ENCODE measurements around the gene STMN1.

Gene STMN1

GRCh38 chr1:25888426-25888987, 17.7 kb downstream of the STMN1 start:
- no peak for TF ChIP-seq POLR2A (IDR thresholded peaks at IDR 0.05; ENCODE audit: low read depth, low read length)
- no peak for TF ChIP-seq PAX5 (IDR thresholded peaks at IDR 0.05; ENCODE audit: insufficient read depth, low read length, severe bottlenecking)
- no peak for TF ChIP-seq SPI1 (IDR thresholded peaks at IDR 0.05; ENCODE audit: low read depth, low read length)
- no peak for TF ChIP-seq TAF1 (IDR thresholded peaks at IDR 0.05; ENCODE audit: low read depth, low read length)
- TF ChIP-seq POLR2AphosphoS5 (IDR thresholded peaks at IDR 0.05; ENCODE audit: low read depth, low read length) = no peak
- TF ChIP-seq POU2F2 (IDR thresholded peaks at IDR 0.05; ENCODE audit: low read depth, low read length) = no peak
- no peak for DNase-seq (ENCODE audit: insufficient read length, low spot score)
- no peak for FAIRE-seq

GRCh38 chr1:25885602-25886001, 20.6 kb downstream of the STMN1 start:
- TF ChIP-seq POLR2A (IDR thresholded peaks at IDR 0.05; ENCODE audit: low read depth, low read length) (no peak), POLR2AphosphoS5 (IDR thresholded peaks at IDR 0.05; ENCODE audit: low read depth, low read length) (no peak), PAX5 (IDR thresholded peaks at IDR 0.05; ENCODE audit: insufficient read depth, low read length, severe bottlenecking) (no peak), POU2F2 (IDR thresholded peaks at IDR 0.05; ENCODE audit: low read depth, low read length) (no peak), SPI1 (IDR thresholded peaks at IDR 0.05; ENCODE audit: low read depth, low read length) (no peak)
- DNase-seq (ENCODE audit: insufficient read length, low spot score) (no peak), FAIRE-seq (no peak)

GRCh38 chr1:25881266-25881665, 25.0 kb downstream of the STMN1 start:
- FAIRE-seq (no peak), DNase-seq (ENCODE audit: insufficient read length, low spot score) (no peak)
- TF ChIP-seq PAX5 (IDR thresholded peaks at IDR 0.05; ENCODE audit: insufficient read depth, low read length, severe bottlenecking) = no peak
- no peak for TF ChIP-seq TAF1 (IDR thresholded peaks at IDR 0.05; ENCODE audit: low read depth, low read length)
- TF ChIP-seq SPI1 (IDR thresholded peaks at IDR 0.05; ENCODE audit: low read depth, low read length) = no peak
- no peak for TF ChIP-seq POLR2AphosphoS5 (IDR thresholded peaks at IDR 0.05; ENCODE audit: low read depth, low read length)
- no peak for TF ChIP-seq POU2F2 (IDR thresholded peaks at IDR 0.05; ENCODE audit: low read depth, low read length)
- TF ChIP-seq POLR2A (IDR thresholded peaks at IDR 0.05; ENCODE audit: low read depth, low read length) = no peak

GRCh38 chr1:25880518-25880917, 25.7 kb downstream of the STMN1 start:
- FAIRE-seq (no peak), DNase-seq (ENCODE audit: insufficient read length, low spot score) (no peak)
- TF ChIP-seq PAX5 (IDR thresholded peaks at IDR 0.05; ENCODE audit: insufficient read depth, low read length, severe bottlenecking) (no peak), SPI1 (IDR thresholded peaks at IDR 0.05; ENCODE audit: low read depth, low read length) (no peak), TAF1 (IDR thresholded peaks at IDR 0.05; ENCODE audit: low read depth, low read length) (no peak), POLR2A (IDR thresholded peaks at IDR 0.05; ENCODE audit: low read depth, low read length) (no peak), POLR2AphosphoS5 (IDR thresholded peaks at IDR 0.05; ENCODE audit: low read depth, low read length) (no peak), POU2F2 (IDR thresholded peaks at IDR 0.05; ENCODE audit: low read depth, low read length) (no peak)

GRCh38 chr1:25879675-25880074, 26.5 kb downstream of the STMN1 start:
- TF ChIP-seq SPI1 (IDR thresholded peaks at IDR 0.05; ENCODE audit: low read depth, low read length) (no peak), TAF1 (IDR thresholded peaks at IDR 0.05; ENCODE audit: low read depth, low read length) (no peak), POLR2A (IDR thresholded peaks at IDR 0.05; ENCODE audit: low read depth, low read length) (no peak), POLR2AphosphoS5 (IDR thresholded peaks at IDR 0.05; ENCODE audit: low read depth, low read length) (no peak), PAX5 (IDR thresholded peaks at IDR 0.05; ENCODE audit: insufficient read depth, low read length, severe bottlenecking) (no peak), POU2F2 (IDR thresholded peaks at IDR 0.05; ENCODE audit: low read depth, low read length) (no peak)
- DNase-seq (ENCODE audit: insufficient read length, low spot score) (no peak), FAIRE-seq (no peak)

- no peak for TF ChIP-seq SPI1 (IDR thresholded peaks at IDR 0.05; ENCODE audit: low read depth, low read length)
- TF ChIP-seq PAX5 (IDR thresholded peaks at IDR 0.05; ENCODE audit: insufficient read depth, low read length, severe bottlenecking) = no peak
- TF ChIP-seq POLR2AphosphoS5 (IDR thresholded peaks at IDR 0.05; ENCODE audit: low read depth, low read length) = no peak
- TF ChIP-seq POU2F2 (IDR thresholded peaks at IDR 0.05; ENCODE audit: low read depth, low read length) = no peak
- no peak for TF ChIP-seq POLR2A (IDR thresholded peaks at IDR 0.05; ENCODE audit: low read depth, low read length)
- no peak for TF ChIP-seq TAF1 (IDR thresholded peaks at IDR 0.05; ENCODE audit: low read depth, low read length)
- FAIRE-seq (no peak), DNase-seq (ENCODE audit: insufficient read length, low spot score) (no peak)
Observed at GRCh38 chr1:25878690-25879089, 27.5 kb downstream of the STMN1 start.

GRCh38 chr1:25877155-25877554, 29.1 kb downstream of the STMN1 start:
- FAIRE-seq (no peak), DNase-seq (ENCODE audit: insufficient read length, low spot score) (no peak)
- TF ChIP-seq PAX5 (IDR thresholded peaks at IDR 0.05; ENCODE audit: insufficient read depth, low read length, severe bottlenecking) (no peak), SPI1 (IDR thresholded peaks at IDR 0.05; ENCODE audit: low read depth, low read length) (no peak), POU2F2 (IDR thresholded peaks at IDR 0.05; ENCODE audit: low read depth, low read length) (no peak), POLR2AphosphoS5 (IDR thresholded peaks at IDR 0.05; ENCODE audit: low read depth, low read length) (no peak), TAF1 (IDR thresholded peaks at IDR 0.05; ENCODE audit: low read depth, low read length) (no peak), POLR2A (IDR thresholded peaks at IDR 0.05; ENCODE audit: low read depth, low read length) (no peak)

- DNase-seq (ENCODE audit: insufficient read length, low spot score) (no peak), FAIRE-seq (no peak)
- no peak for TF ChIP-seq POLR2A (IDR thresholded peaks at IDR 0.05; ENCODE audit: low read depth, low read length)
- no peak for TF ChIP-seq POLR2AphosphoS5 (IDR thresholded peaks at IDR 0.05; ENCODE audit: low read depth, low read length)
- TF ChIP-seq TAF1 (IDR thresholded peaks at IDR 0.05; ENCODE audit: low read depth, low read length) = no peak
- TF ChIP-seq SPI1 (IDR thresholded peaks at IDR 0.05; ENCODE audit: low read depth, low read length) = no peak
- no peak for TF ChIP-seq POU2F2 (IDR thresholded peaks at IDR 0.05; ENCODE audit: low read depth, low read length)
- TF ChIP-seq PAX5 (IDR thresholded peaks at IDR 0.05; ENCODE audit: insufficient read depth, low read length, severe bottlenecking) = no peak
Observed at GRCh38 chr1:25876693-25877077, 29.5 kb downstream of the STMN1 start.

GRCh38 chr1:25875856-25876692, 30.1 kb downstream of the STMN1 start:
- TF ChIP-seq PAX5 (IDR thresholded peaks at IDR 0.05; ENCODE audit: insufficient read depth, low read length, severe bottlenecking) (no peak), POLR2A (IDR thresholded peaks at IDR 0.05; ENCODE audit: low read depth, low read length) (no peak), POU2F2 (IDR thresholded peaks at IDR 0.05; ENCODE audit: low read depth, low read length) (no peak), TAF1 (IDR thresholded peaks at IDR 0.05; ENCODE audit: low read depth, low read length) (no peak), POLR2AphosphoS5 (IDR thresholded peaks at IDR 0.05; ENCODE audit: low read depth, low read length) (no peak), SPI1 (IDR thresholded peaks at IDR 0.05; ENCODE audit: low read depth, low read length) (no peak)
- no peak for FAIRE-seq
- DNase-seq (ENCODE audit: insufficient read length, low spot score) = peak; percentile 37
